Measurements from ENCODE around the gene ZFAND2A. TPM values are rescaled to one million over a fixed set of nuclear protein-coding genes. Genes with fewer than 3 reads are reported as not detected.

ZFAND2A gene
- total and polyA plus RNA-seq, 12 donors, result 11.8 to 54.1 (median 20.2) TPM

DNA sequence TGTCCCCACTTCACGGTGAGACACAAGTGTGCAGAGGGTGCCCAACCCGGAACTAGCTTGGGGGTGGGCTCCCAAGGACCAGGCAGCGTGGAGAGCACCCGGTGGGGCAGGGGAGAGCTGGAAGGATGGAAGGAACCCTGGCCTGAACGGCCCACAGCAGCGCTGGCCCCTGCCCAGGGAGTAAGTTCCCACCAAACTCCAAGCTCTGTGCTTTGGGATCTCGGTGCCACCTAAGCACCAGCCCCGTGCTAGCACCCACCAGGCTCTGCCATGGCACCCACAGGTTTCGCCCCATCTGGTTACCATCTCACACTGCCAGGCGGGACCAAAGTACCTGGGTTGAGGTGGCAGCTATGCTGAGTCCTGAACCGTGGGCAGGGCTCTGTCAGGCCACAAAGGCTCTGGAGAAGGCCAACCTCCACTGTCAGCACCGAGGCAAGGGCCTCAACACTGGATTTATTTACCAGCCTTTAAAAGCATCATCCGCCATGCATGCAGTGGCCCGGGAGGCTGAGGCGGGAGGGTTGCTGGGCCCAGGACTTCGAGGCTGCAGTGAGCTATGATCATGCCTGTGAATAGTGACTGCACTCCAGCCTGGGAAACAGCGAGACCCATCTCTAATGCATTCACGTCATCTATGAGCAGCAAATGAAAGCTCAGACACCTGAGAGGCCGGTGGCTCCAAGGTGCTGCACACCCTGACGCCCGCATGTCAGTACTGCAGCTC is 56.0 kb downstream of the ZFAND2A start:
- intact Hi-C loops (cut with DNase I), result no loop called here
- no peaks in the 10 kb centered on the region for H3K9me3 ChIP-seq (replicated peaks in 1 of 3)
- H3K4me3 ChIP-seq, result no peak overlapping the region
- no peak for DNase-seq
- H3K27me3 ChIP-seq, result no peaks in the 10 kb centered on the region
- H3K36me3 ChIP-seq (replicated peaks in 1 of 2), result no peaks in the 10 kb centered on the region
- H3K27ac ChIP-seq, result no peak overlapping the region
- WGBS, 4 donors, result 80 to 91% (median 86%) methylated on average over 1 to 21 of the region's 21 CpGs
- no peak for TF ChIP-seq POLR2A (IDR thresholded peaks at IDR 0.05)
- H3K4me1 ChIP-seq (replicated peaks in 1 of 2), result no peaks in the 10 kb centered on the region

DNA sequence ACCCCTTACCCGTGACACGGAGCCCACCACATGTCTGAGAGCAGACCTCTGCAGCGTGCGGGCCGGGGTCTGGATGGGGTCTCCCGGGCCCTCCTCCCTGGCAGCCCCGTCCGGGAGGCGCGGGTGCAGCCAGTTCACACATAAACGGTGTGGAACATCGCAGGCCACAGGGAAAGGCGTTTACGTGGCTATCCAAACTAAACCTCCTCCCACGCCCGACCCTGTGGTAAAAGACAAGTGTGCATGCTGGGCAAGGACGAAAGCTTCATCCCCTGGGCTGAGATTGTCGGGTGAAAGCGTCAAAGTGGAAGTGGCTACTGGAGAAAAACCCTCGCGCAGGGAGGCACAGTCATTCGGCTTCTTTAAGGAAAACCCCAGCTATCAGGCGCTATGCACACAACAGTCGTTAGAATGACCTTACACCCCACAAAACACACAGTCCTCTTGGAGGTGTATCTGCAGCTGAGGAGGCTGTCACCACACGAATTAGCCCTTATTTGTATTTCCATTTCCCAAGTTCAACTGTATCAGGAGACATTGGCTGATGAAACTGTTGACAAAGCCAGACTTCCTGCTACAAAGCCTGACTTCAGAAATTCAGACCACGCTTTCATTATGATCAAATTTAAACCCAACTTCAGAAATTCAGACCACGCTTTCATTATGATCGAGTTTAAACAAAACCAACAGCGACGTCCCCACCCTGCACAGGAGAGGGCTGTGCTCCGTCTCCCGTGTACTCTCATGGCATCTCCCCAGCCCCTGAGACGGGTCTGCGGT is 56.8 kb downstream of the ZFAND2A start:
- Histone ChIP-seq H3K27me3 (no peaks in the 10 kb centered on the region), H3K36me3 (replicated peaks in 1 of 2) (no peaks in the 10 kb centered on the region), H3K4me3 (no peak overlapping the region), H3K27ac (no peak overlapping the region), H3K4me1 (replicated peaks in 1 of 2) (no peaks in the 10 kb centered on the region), H3K9me3 (replicated peaks in 1 of 3) (no peaks in the 10 kb centered on the region)
- DNase-seq, result no peak
- 83 to 89% (median 85%) methylated on average over 33 to 34 of the region's 34 CpGs for WGBS, 4 donors
- intact Hi-C loops (cut with DNase I), result no loop called here
- no peak for TF ChIP-seq POLR2A (IDR thresholded peaks at IDR 0.05)
- TF ChIP-seq, protein P1, sequence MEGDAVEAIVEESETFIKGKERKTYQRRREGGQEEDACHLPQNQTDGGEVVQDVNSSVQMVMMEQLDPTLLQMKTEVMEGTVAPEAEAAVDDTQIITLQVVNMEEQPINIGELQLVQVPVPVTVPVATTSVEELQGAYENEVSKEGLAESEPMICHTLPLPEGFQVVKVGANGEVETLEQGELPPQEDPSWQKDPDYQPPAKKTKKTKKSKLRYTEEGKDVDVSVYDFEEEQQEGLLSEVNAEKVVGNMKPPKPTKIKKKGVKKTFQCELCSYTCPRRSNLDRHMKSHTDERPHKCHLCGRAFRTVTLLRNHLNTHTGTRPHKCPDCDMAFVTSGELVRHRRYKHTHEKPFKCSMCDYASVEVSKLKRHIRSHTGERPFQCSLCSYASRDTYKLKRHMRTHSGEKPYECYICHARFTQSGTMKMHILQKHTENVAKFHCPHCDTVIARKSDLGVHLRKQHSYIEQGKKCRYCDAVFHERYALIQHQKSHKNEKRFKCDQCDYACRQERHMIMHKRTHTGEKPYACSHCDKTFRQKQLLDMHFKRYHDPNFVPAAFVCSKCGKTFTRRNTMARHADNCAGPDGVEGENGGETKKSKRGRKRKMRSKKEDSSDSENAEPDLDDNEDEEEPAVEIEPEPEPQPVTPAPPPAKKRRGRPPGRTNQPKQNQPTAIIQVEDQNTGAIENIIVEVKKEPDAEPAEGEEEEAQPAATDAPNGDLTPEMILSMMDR (IDR thresholded peaks at IDR 0.05), result no peak

Other genes starting within 250 kb of the ZFAND2A start
- gene ADAP1, start 205.5 kb downstream of the ZFAND2A start, total RNA-seq, result 10 to 100 TPM in 5 of 9 donors, 1 to 10 TPM in 4; 2.0 to 60.2 (median 11.5) TPM
- gene ADAP1, start 205.5 kb downstream of the ZFAND2A start, polyA plus RNA-seq, result 10 to 100 TPM in 1 of 3 donors, 1 to 10 TPM in 1, under 1 TPM in 1; 0.29 to 40.5 (median 7.1) TPM
- 10 to 100 TPM in 8 of 9 donors, 1 to 10 TPM in 1; 9.1 to 32.4 (median 19.2) TPM for gene COX19, start 184.6 kb downstream of the ZFAND2A start, total RNA-seq
- 10 to 100 TPM; 12.3 to 28.6 (median 14.0) TPM for gene COX19, start 184.6 kb downstream of the ZFAND2A start, polyA plus RNA-seq
- gene CYP2W1, start 177.0 kb downstream of the ZFAND2A start, total RNA-seq, result 10 to 100 TPM in 8 of 9 donors, 1 to 10 TPM in 1; 5.4 to 71.0 (median 41.8) TPM
- 10 to 100 TPM in 2 of 3 donors, under 1 TPM in 1; 0.70 to 63.7 (median 41.0) TPM for gene CYP2W1, start 177.0 kb downstream of the ZFAND2A start, polyA plus RNA-seq
- gene GPR146, start 115.7 kb downstream of the ZFAND2A start, total RNA-seq, result 10 to 100 TPM in 4 of 9 donors, 1 to 10 TPM in 4, under 1 TPM in 1; 1.00 to 17.3 (median 8.7) TPM
- 10 to 100 TPM in 1 of 3 donors, 1 to 10 TPM in 1, under 1 TPM in 1; 0.90 to 14.2 (median 7.9) TPM for gene GPR146, start 115.7 kb downstream of the ZFAND2A start, polyA plus RNA-seq
- 10 to 100 TPM in 6 of 9 donors, 1 to 10 TPM in 3; 3.5 to 44.1 (median 20.4) TPM for gene GPER1, start 72.1 kb downstream of the ZFAND2A start, total RNA-seq
- gene GPER1, start 72.1 kb downstream of the ZFAND2A start, polyA plus RNA-seq, result 10 to 100 TPM in 1 of 3 donors, 1 to 10 TPM in 2; 1.9 to 22.4 (median 9.1) TPM
- gene UNCX, start 72.7 kb upstream of the ZFAND2A start, total RNA-seq, result not detected
- gene UNCX, start 72.7 kb upstream of the ZFAND2A start, polyA plus RNA-seq, result not detected